HepG2 (cell line): Measurements from ENCODE around the gene NOTCH3. TPM values are rescaled to one million over a fixed set of nuclear protein-coding genes. Genes with fewer than 3 reads are reported as not detected.

ENCODE experiments used
- ATAD3A ChIP-seq: sonication (generic); formaldehyde crosslinking; IDR thresholded peaks from 2 replicates; pipeline ENCODE4 v1.4.0; 2020; ENCODE audit warnings: missing genetic modification reagents
- CBX5 ChIP-seq: sonication (generic); formaldehyde crosslinking; IDR thresholded peaks from 2 replicates; pipeline ENCODE4 v1.4.0; 2020; ENCODE audit warnings: missing genetic modification reagents, borderline replicate concordance
- FOXO4 ChIP-seq: sonication (generic); formaldehyde crosslinking; conservative IDR thresholded peaks from 2 replicates; pipeline ENCODE4 v1.8.1; 2023; ENCODE audit warnings: missing genetic modification reagents
- GATA4 ChIP-seq: sonication (generic); IDR thresholded peaks from 2 replicates; pipeline ENCODE4 v1.6.1; 2016; ENCODE audit warnings: antibody characterized with exemption, low read depth, borderline replicate concordance
- HBP1 ChIP-seq: IDR thresholded peaks from 2 replicates; pipeline ENCODE4 v1.6.1; 2016; ENCODE audit warnings: low read depth, control low read depth
- HNF1B ChIP-seq: sonication (generic); formaldehyde crosslinking; IDR thresholded peaks from 2 replicates; pipeline ENCODE4 v1.5.1; 2020; ENCODE audit warnings: mild to moderate bottlenecking, moderate library complexity, missing genetic modification reagents
- HNF4G ChIP-seq, 2 experiments: sonication (generic) in 1 of 2; formaldehyde crosslinking in 1 of 2; IDR thresholded peaks; 2 replicates each; pipeline versions ENCODE4 v1.4.0 to v1.6.1; 2011 to 2020; ENCODE audit warnings: borderline replicate concordance in 2 of 2, low read depth in 2 of 2, mild to moderate bottlenecking in 2 of 2, low read length in 1 of 2, missing genetic modification reagents in 1 of 2, moderate library complexity in 1 of 2
- JARID2 ChIP-seq: sonication (generic); formaldehyde crosslinking; IDR thresholded peaks from 2 replicates; pipeline ENCODE4 v1.8.1; 2023; ENCODE audit warnings: missing genetic modification reagents, inconsistent platforms; ENCODE audit not compliant: insufficient replicate concordance
- NFATC3 ChIP-seq: sonication (generic); formaldehyde crosslinking; IDR thresholded peaks from 2 replicates; pipeline ENCODE4 v1.5.1; 2020; ENCODE audit warnings: mild to moderate bottlenecking, missing genetic modification reagents
- NFIC ChIP-seq: IDR thresholded peaks from 2 replicates; pipeline ENCODE4 v1.6.1; 2012; ENCODE audit warnings: mild to moderate bottlenecking, low read length, inconsistent platforms
- SRSF9 ChIP-seq: fragments of 200-400 bp; formaldehyde crosslinking; IDR thresholded peaks from 2 replicates; pipeline ENCODE4 v1.6.1; 2018; ENCODE audit warnings: borderline replicate concordance, mild to moderate bottlenecking, low read depth, low read length; ENCODE audit not compliant: insufficient read depth, poor library complexity, severe bottlenecking
- THRA ChIP-seq: sonication (generic); formaldehyde crosslinking; IDR thresholded peaks from 2 replicates; pipeline ENCODE4 v1.4.0; 2020; ENCODE audit warnings: missing genetic modification reagents, borderline replicate concordance
- ZBTB21 ChIP-seq: sonication (generic); formaldehyde crosslinking; IDR thresholded peaks from 2 replicates; pipeline ENCODE4 v1.4.0; 2020; ENCODE audit warnings: missing genetic modification reagents
- ZNF17 ChIP-seq: sonication (generic); formaldehyde crosslinking; IDR thresholded peaks from 2 replicates; pipeline ENCODE4 v1.5.0; 2020; ENCODE audit warnings: mild to moderate bottlenecking, missing genetic modification reagents
- ZNF296 ChIP-seq: sonication (generic); formaldehyde crosslinking; conservative IDR thresholded peaks from 2 replicates; pipeline ENCODE4 v1.5.0; 2020; ENCODE audit warnings: mild to moderate bottlenecking, missing genetic modification reagents
- ZNF512B ChIP-seq: sonication (generic); formaldehyde crosslinking; IDR thresholded peaks from 2 replicates; pipeline ENCODE4 v1.5.1; 2020; ENCODE audit warnings: missing genetic modification reagents, mild to moderate bottlenecking, borderline replicate concordance
- ZNF782 ChIP-seq: sonication (generic); formaldehyde crosslinking; IDR thresholded peaks from 2 replicates; pipeline ENCODE4 v1.4.0; 2020; ENCODE audit warnings: missing genetic modification reagents, mild to moderate bottlenecking, borderline replicate concordance
- ZSCAN29 ChIP-seq: sonication (generic); formaldehyde crosslinking; conservative IDR thresholded peaks from 2 replicates; pipeline ENCODE4 v1.4.0; 2020; ENCODE audit warnings: mild to moderate bottlenecking, missing genetic modification reagents
- polyA plus RNA-seq, 8 experiments: library from polyadenylated mRNA; depleted of rRNA in 3 of 8; stranded (reverse) in 7 of 8; unstranded in 1 of 8; fragments of >200 nt; fragmentation: Illumina TruSeq in 4 of 8; extraction: Trizol in 4 of 8; gene quantifications; 2 replicates each; pipeline versions ENCODE4 v1.2.1 to v1.2.3, GENCODE V29; 2011 to 2016; ENCODE audit warnings: low read depth in 4 of 8, missing spikeins in 1 of 8, mixed read lengths in 1 of 8; ENCODE audit not compliant: insufficient read depth in 1 of 8
- total RNA-seq, 5 experiments: library from RNA; depleted of rRNA; stranded (reverse); fragments of >200 nt; fragmentation: Illumina TruSeq; extraction: Trizol; gene quantifications; 2 replicates each; pipeline ENCODE4 v1.2.3, GENCODE V29; 2016; ENCODE audit warnings: low read depth in 1 of 5

NOTCH3 gene
- total and polyA plus RNA-seq, 2 of the 13 experiments (the other 11 are each of a cell fraction or from before 2014, with no cell fraction given) = 0.09 to 0.28 TPM

- TF ChIP-seq NFATC3 (CRISPR knock-in tag) (no peak), ZNF17 (CRISPR knock-in tag) (no peak), JARID2 (CRISPR knock-in tag) (no peak), ZNF296 (CRISPR knock-in tag) (no peak), ZSCAN29 (CRISPR knock-in tag) (no peak), CBX5 (no peak), GATA4 (no peak), NFIC (no peak), ZBTB21 (CRISPR knock-in tag) (no peak), HNF1B (CRISPR knock-in tag) (no peak), HBP1 (CRISPR knock-in tag) (no peak), SRSF9 (no peak), HNF4G (IDR thresholded peaks at IDR 0.05; ENCODE audit: borderline replicate concordance, low read depth, low read length) (no peak), HNF4G (CRISPR knock-in tag; IDR thresholded peaks at IDR 0.05; ENCODE audit: borderline replicate concordance, low read depth) (no peak), ATAD3A (CRISPR knock-in tag) (no peak), FOXO4 (0 out of 2 replicates have a peak, but pooled peaks have one; percentile 41), ZNF782 (peak; percentile 43; the same call in 1 of the 2 replicates), ZNF512B (no peak), THRA (CRISPR knock-in tag) (no peak)
Measured at GRCh38 chr19:15124572-15125231, 76.1 kb downstream of the NOTCH3 start (continued).
